Fibroblast of skin of right biceps (primary cell): ENCODE data around the gene ITSN1.
"Not testable (repeated sequence)": the region's sequence is repeated elsewhere in the genome, so short reads cannot be mapped to it uniquely, and the experiment has no call there.

Source experiments
- DNase-seq: peaks from one replicate; pipeline ENCODE4 v3.0.0-alpha.2; 2013

The ITSN1 gene

GRCh38 chr21:33651965-33652680 lies 9.8 kb downstream of the ITSN1 start:
- DNase-seq = no peak

- DNase-seq = no peak
Measured at GRCh38 chr21:33654412-33654811, 12.1 kb downstream of the ITSN1 start.

GRCh38 chr21:33655588-33656221 lies 13.4 kb downstream of the ITSN1 start:
- DNase-seq = peak; percentile 94

GRCh38 chr21:33657124-33657820 lies 15.0 kb downstream of the ITSN1 start:
- no peak for DNase-seq

- DNase-seq = no peak
Measured at GRCh38 chr21:33658919-33659567, 16.7 kb downstream of the ITSN1 start.

GRCh38 chr21:33659568-33659949 lies 17.3 kb downstream of the ITSN1 start:
- no peak for DNase-seq

GRCh38 chr21:33660406-33660805 lies 18.1 kb downstream of the ITSN1 start:
- no peak for DNase-seq

- no peak for DNase-seq
Measured at GRCh38 chr21:33661146-33661545, 18.8 kb downstream of the ITSN1 start.

GRCh38 chr21:33662046-33662445 lies 19.7 kb downstream of the ITSN1 start:
- DNase-seq = no peak

GRCh38 chr21:33663241-33663640 lies 20.9 kb downstream of the ITSN1 start:
- DNase-seq = no peak

- no peak for DNase-seq
Measured at GRCh38 chr21:33664135-33664534, 21.8 kb downstream of the ITSN1 start.

GRCh38 chr21:33666153-33666552 lies 23.9 kb downstream of the ITSN1 start:
- DNase-seq = no peak

GRCh38 chr21:33667636-33668035 lies 25.3 kb downstream of the ITSN1 start:
- DNase-seq = no peak

GRCh38 chr21:33668180-33668579 lies 25.9 kb downstream of the ITSN1 start:
- peak; percentile 62 for DNase-seq

- DNase-seq = no peak
Measured at GRCh38 chr21:33668620-33669019, 26.3 kb downstream of the ITSN1 start.

- peak; percentile 17 for DNase-seq
Measured at GRCh38 chr21:33670076-33670978, 28.0 kb downstream of the ITSN1 start.

- DNase-seq = no peak
Measured at GRCh38 chr21:33673473-33673872, 31.2 kb downstream of the ITSN1 start.

GRCh38 chr21:33674226-33674625 lies 31.9 kb downstream of the ITSN1 start:
- no peak for DNase-seq

GRCh38 chr21:33676666-33677065 lies 34.4 kb downstream of the ITSN1 start:
- DNase-seq = not testable (repeated sequence)

- no peak for DNase-seq
Measured at GRCh38 chr21:33677450-33677849, 35.1 kb downstream of the ITSN1 start.

- DNase-seq = no peak
Measured at GRCh38 chr21:33680870-33681269, 38.6 kb downstream of the ITSN1 start.

- peak; percentile 96 for DNase-seq
Measured at GRCh38 chr21:33682992-33683627, 40.8 kb downstream of the ITSN1 start.
